H1 (cell line): ENCODE measurements around the gene SPRR1A. TPM values are rescaled to one million over a fixed set of nuclear protein-coding genes. Genes with fewer than 3 reads are reported as not detected.
A peak's percentile ranks its signal among the peaks of the same experiment; 100 is the strongest.

Experiments used
- CTCF ChIA-PET: fragments of 300-600 bp; sonication (Branson Sonifier 250); formaldehyde crosslinking; loops from one replicate; lab custom pipeline; 2021; ENCODE audit not compliant: partially characterized antibody; lab: Charles Lee
- POLR2A ChIA-PET: fragments of 300-600 bp; sonication (Branson Sonifier 250); formaldehyde crosslinking; loops from one replicate; lab custom pipeline; 2021; ENCODE audit warnings: inconsistent platforms; ENCODE audit not compliant: partially characterized antibody; lab: Charles Lee
- DNase-seq, 2 experiments: peaks; one replicate each; pipeline versions ENCODE4 v3.0.0 to v3.0.0-alpha.2; 2010 to 2022; ENCODE audit warnings: low spot score in 2 of 2, low read depth in 1 of 2, mixed read lengths in 1 of 2
- FAIRE-seq: peaks from 2 replicates; lab custom pipeline; 2011; peaks lifted over from hg19 to GRCh38; lab: Jason Lieb, UNC
- H2AFZ ChIP-seq: 2 replicates; pipeline ENCODE4 v1.8.1; 2012; ENCODE audit warnings: low read length, inconsistent platforms
- H2AK5ac ChIP-seq: 2 replicates; pipeline ENCODE4 v1.6.1; 2013; ENCODE audit warnings: low read depth, low read length
- H2BK120ac ChIP-seq: replicated peaks from 2 replicates; pipeline ENCODE3; 2013; ENCODE audit warnings: low read depth, low read length, inconsistent platforms
- H2BK12ac ChIP-seq: 2 replicates; pipeline ENCODE4 v1.6.1; 2013; ENCODE audit warnings: low read depth, low read length
- H2BK15ac ChIP-seq: 2 replicates; pipeline ENCODE4 v1.6.1; 2013; ENCODE audit warnings: low read length
- H2BK20ac ChIP-seq: 2 replicates; pipeline ENCODE4 v1.6.1; 2013; ENCODE audit warnings: low read length
- H2BK5ac ChIP-seq: 2 replicates; pipeline ENCODE4 v1.6.1; 2013; ENCODE audit warnings: low read depth, low read length
- H3K14ac ChIP-seq: 2 replicates; pipeline ENCODE4 v1.6.1; 2013; ENCODE audit warnings: inconsistent platforms; ENCODE audit not compliant: insufficient read length
- H3K18ac ChIP-seq: 2 replicates; pipeline ENCODE4 v1.6.1; 2013; ENCODE audit warnings: low read length; ENCODE audit errors: extremely low read depth
- H3K23ac ChIP-seq: 2 replicates; pipeline ENCODE4 v1.6.1; 2013; ENCODE audit warnings: inconsistent platforms; ENCODE audit not compliant: insufficient read length
- H3K23me2 ChIP-seq: 2 replicates; pipeline ENCODE4 v1.6.1; 2013; ENCODE audit warnings: low read depth, low read length
- H3K27ac ChIP-seq: 2 replicates; pipeline ENCODE4 v1.6.1; 2011; ENCODE audit warnings: low read depth, low read length, inconsistent platforms
- H3K27me3 ChIP-seq, 4 experiments: replicated peaks in 1 of 4; 1 replicate in 1 of 4; 2 replicates in 3 of 4; pipeline versions ENCODE4 v1.6.1 to v1.8.1; 2011 to 2013; ENCODE audit warnings: low read length in 3 of 4, mild to moderate bottlenecking in 3 of 4, inconsistent platforms in 2 of 4, mixed read lengths in 2 of 4, moderate library complexity in 1 of 4; ENCODE audit not compliant: control insufficient read depth in 3 of 4, insufficient read depth in 3 of 4; ENCODE audit errors: extremely low read depth in 1 of 4
- H3K36me3 ChIP-seq, 4 experiments: 2 replicates each; pipeline versions ENCODE4 v1.6.1 to v1.8.1; 2011 to 2013; ENCODE audit warnings: mild to moderate bottlenecking in 4 of 4, low read length in 3 of 4, moderate library complexity in 2 of 4, control low read depth in 1 of 4, inconsistent platforms in 1 of 4; ENCODE audit not compliant: insufficient read depth in 4 of 4, control insufficient read depth in 2 of 4
- H3K4ac ChIP-seq: replicated peaks from 2 replicates; pipeline ENCODE3; 2013; ENCODE audit warnings: low read length, low read depth, mixed read lengths, inconsistent platforms; ENCODE audit not compliant: insufficient read length
- H3K4me1 ChIP-seq, 4 experiments: replicated peaks in 1 of 4; 1 replicate in 1 of 4; 2 replicates in 3 of 4; pipeline versions ENCODE4 v1.6.1 to v1.8.1; 2011 to 2013; ENCODE audit warnings: low read length in 3 of 4, inconsistent platforms in 2 of 4, mixed read lengths in 1 of 4; ENCODE audit not compliant: insufficient read depth in 4 of 4, control insufficient read depth in 3 of 4
- H3K4me2 ChIP-seq, 2 experiments: 2 replicates each; pipeline versions ENCODE4 v1.6.1 to v1.8.1; 2011 to 2013; ENCODE audit warnings: low read depth in 2 of 2, low read length in 2 of 2, control low read depth in 1 of 2, inconsistent platforms in 1 of 2, mild to moderate bottlenecking in 1 of 2; ENCODE audit not compliant: insufficient read depth in 1 of 2
- H3K4me3 ChIP-seq, 4 experiments: fragments of 200-600, 300-600 bp in 1 of 4; sonication (generic), shearing (Covaris generic), sonication (Bioruptor Twin) in 1 of 4; 2 replicates each; pipeline versions ENCODE4 v1.5.1 to v1.8.1; 2011 to 2016; ENCODE audit warnings: low read length in 4 of 4, low read depth in 3 of 4, control low read depth in 2 of 4, inconsistent platforms in 2 of 4, mild to moderate bottlenecking in 2 of 4, mixed read lengths in 1 of 4, moderate library complexity in 1 of 4; ENCODE audit not compliant: insufficient read depth in 2 of 4; ENCODE audit errors: extremely low read depth in 1 of 4
- H3K56ac ChIP-seq: replicated peaks from 2 replicates; pipeline ENCODE3; 2013; ENCODE audit warnings: low read depth, mild to moderate bottlenecking, mixed read lengths, low read length, inconsistent platforms; ENCODE audit not compliant: insufficient read length
- H3K79me1 ChIP-seq: 2 replicates; pipeline ENCODE4 v1.6.1; 2013; ENCODE audit warnings: low read depth, low read length, control low read depth
- H3K79me2 ChIP-seq, 2 experiments: 2 replicates each; pipeline versions ENCODE4 v1.6.1 to v1.8.1; 2012 to 2013; ENCODE audit warnings: low read length in 2 of 2, mild to moderate bottlenecking in 2 of 2, inconsistent platforms in 1 of 2; ENCODE audit not compliant: insufficient read depth in 2 of 2, control insufficient read depth in 1 of 2
- H3K9ac ChIP-seq, 4 experiments: replicated peaks in 1 of 4; 1 replicate in 1 of 4; 2 replicates in 3 of 4; pipeline versions ENCODE4 v1.6.1 to v1.8.1; 2011 to 2013; ENCODE audit warnings: low read depth in 3 of 4, low read length in 3 of 4, control low read depth in 2 of 4, mild to moderate bottlenecking in 2 of 4, moderate library complexity in 2 of 4, inconsistent platforms in 1 of 4; ENCODE audit errors: extremely low read depth in 1 of 4
- H3K9me3 ChIP-seq, 2 experiments: 2 replicates each; pipeline versions ENCODE4 v1.6.1 to v1.8.1; 2012 to 2013; ENCODE audit warnings: mild to moderate bottlenecking in 2 of 2, moderate library complexity in 2 of 2, control low read depth in 1 of 2, inconsistent platforms in 1 of 2, low read depth in 1 of 2, low read length in 1 of 2, mixed read lengths in 1 of 2; ENCODE audit not compliant: insufficient read depth in 2 of 2
- H4K20me1 ChIP-seq, 2 experiments: replicated peaks in 1 of 2; 2 replicates each; pipeline versions ENCODE3 to v1.8.1; 2011 to 2013; ENCODE audit warnings: inconsistent platforms in 2 of 2, low read length in 2 of 2, mild to moderate bottlenecking in 1 of 2; ENCODE audit not compliant: insufficient read depth in 2 of 2, control insufficient read depth in 1 of 2
- H4K5ac ChIP-seq: 2 replicates; pipeline ENCODE4 v1.6.1; 2013; ENCODE audit warnings: low read length, low read depth, mixed read lengths, inconsistent platforms; ENCODE audit not compliant: insufficient read length
- H4K8ac ChIP-seq: 2 replicates; pipeline ENCODE4 v1.8.0; 2013; ENCODE audit warnings: mild to moderate bottlenecking, moderate library complexity, low read length, inconsistent platforms; ENCODE audit not compliant: insufficient read depth; ENCODE audit errors: extremely low read depth
- H4K91ac ChIP-seq: replicated peaks from 2 replicates; pipeline ENCODE3; 2013; ENCODE audit warnings: low read length, mixed read lengths, inconsistent platforms; ENCODE audit not compliant: insufficient read length
- EP300 ChIP-seq, 2 experiments: IDR thresholded peaks; 1 replicate in 1 of 2; 2 replicates in 1 of 2; pipeline ENCODE4 v1.6.1; 2011 to 2012; ENCODE audit warnings: low read depth in 2 of 2, low read length in 2 of 2, mild to moderate bottlenecking in 2 of 2, borderline replicate concordance in 1 of 2, inconsistent platforms in 1 of 2, moderate library complexity in 1 of 2
- JUN ChIP-seq: IDR thresholded peaks from 2 replicates; pipeline ENCODE4 v1.6.1; 2011; ENCODE audit warnings: low read depth, mild to moderate bottlenecking, improper control_type of control experiment, low read length
- KDM4A ChIP-seq: IDR thresholded peaks from one replicate; pipeline ENCODE4 v1.7.1; 2012; ENCODE audit warnings: low read depth, mild to moderate bottlenecking, moderate library complexity, low read length, inconsistent platforms; ENCODE audit not compliant: severe bottlenecking
- NANOG ChIP-seq: IDR thresholded peaks from 2 replicates; pipeline ENCODE4 v1.6.1; 2011; ENCODE audit warnings: low read length, low read depth, mild to moderate bottlenecking, inconsistent platforms; ENCODE audit not compliant: insufficient read depth, poor library complexity, severe bottlenecking
- POLR2AphosphoS5 ChIP-seq: IDR thresholded peaks from 2 replicates; pipeline ENCODE4 v1.6.1; 2011; ENCODE audit warnings: low read depth, low read length
- SAP30 ChIP-seq: fragments of 300-600 bp; sonication (generic); IDR thresholded peaks from 2 replicates; pipeline ENCODE4 v1.7.1; 2012; ENCODE audit warnings: low read length, moderate library complexity, mild to moderate bottlenecking, inconsistent platforms; ENCODE audit not compliant: insufficient read depth, insufficient replicate concordance
- SP2 ChIP-seq: IDR thresholded peaks from 2 replicates; pipeline ENCODE4 v1.6.1; 2012; ENCODE audit warnings: mild to moderate bottlenecking, low read length, inconsistent platforms
- SUZ12 ChIP-seq: fragments of 200-600 bp; sonication (generic); IDR thresholded peaks from 2 replicates; pipeline ENCODE4 v1.6.1; 2012; ENCODE audit warnings: mild to moderate bottlenecking, inconsistent platforms, low read length, moderate library complexity, mixed read lengths
- TAF7 ChIP-seq: optimal IDR thresholded peaks from 2 replicates; pipeline ENCODE3; 2011; ENCODE audit warnings: low read depth, mild to moderate bottlenecking, inconsistent platforms, low read length, moderate library complexity, borderline replicate concordance
- WGBS, 2 experiments: shearing (Covaris generic) in 1 of 2; methylation state at CpG; one replicate each; pipeline versions ENCODE4 v1.1.6 to v1.1.7; 2013 to 2015; ENCODE audit warnings: low lambda C conversion rate in 2 of 2, mixed read lengths in 2 of 2, inconsistent platforms in 1 of 2, low coverage in 1 of 2, missing lambda C conversion rate in 1 of 2; ENCODE audit not compliant: insufficient replicate concordance in 2 of 2, insufficient coverage in 1 of 2, insufficient read length in 1 of 2; ENCODE audit errors: extremely low coverage in 1 of 2, missing lambda C conversion rate in 1 of 2; 5-methylcytosine and 5-hydroxymethylcytosine counted together
- polyA plus RNA-seq, 7 experiments: library from polyadenylated mRNA; depleted of rRNA in 3 of 7; stranded (reverse) in 5 of 7; unstranded in 2 of 7; fragments of >200 nt in 5 of 7; fragments of 200-250 nt in 2 of 7; gene quantifications; 1 replicate in 5 of 7; 2 replicates in 1 of 7; 4 replicates in 1 of 7; pipeline versions ENCODE4 v1.2.1 to v1.2.3, GENCODE V29; 2011 to 2013; ENCODE audit warnings: missing spikeins in 2 of 7, mixed read lengths in 2 of 7
- total RNA-seq: library from RNA; stranded (reverse); fragmentation: NEBNext Ultra II Directional; extraction: Animal tissue kit (Norgen Biotek cat#: 25700); gene quantifications from 2 replicates; pipeline ENCODE4 v1.2.1, GENCODE V29; 2021
- TF ChIP-seq, protein P1 (sequence below), 3 experiments: IDR thresholded peaks; 1 replicate in 2 of 3; 2 replicates in 1 of 3; pipeline versions ENCODE4 v1.5.1 to v1.6.1; 2011; ENCODE audit warnings: low read length in 3 of 3, mild to moderate bottlenecking in 3 of 3, inconsistent platforms in 2 of 3, low read depth in 1 of 3, moderate library complexity in 1 of 3; ENCODE audit not compliant: insufficient read depth in 1 of 3; ENCODE audit errors: control extremely low read depth in 1 of 3

SPRR1A gene
- total and polyA plus RNA-seq, 2 of the 8 experiments (the other 6 are each of a cell fraction or from before 2014, with no cell fraction given) = not detected

GRCh38 chr1:152993186-152993585 lies 9.3 kb downstream of the SPRR1A start:
- DNase-seq (no peak), FAIRE-seq (no peak)
- H3K4me2 ChIP-seq = no peak overlapping the region
- ChIA-PET POLR2A (no interaction called here), CTCF (interaction anchor here (1.0 kb wide), 1 partner anchor 200 kb away, joined by 3 read pairs; no protein-coding TSS in a partner anchor)
- H4K20me1 ChIP-seq = peaks cover 0 to 2% of the 10 kb centered on the region in 2 experiments
- no peak overlapping the region for H3K18ac ChIP-seq
- H3K56ac ChIP-seq = no peak overlapping the region
- no peak overlapping the region for H3K14ac ChIP-seq
- no peak overlapping the region for H3K9ac ChIP-seq
- no peak overlapping the region for H2BK15ac ChIP-seq
- no peak overlapping the region for H2BK20ac ChIP-seq
- H3K4me1 ChIP-seq = peaks cover 0 to 4% (median 2%) of the 10 kb centered on the region in 4 experiments; a peak in 1 of 7 replicates
- 0 out of 2 replicates have a peak overlapping the region, but pooled peaks have one; percentile 23 for H2AFZ ChIP-seq
- no peaks in the 10 kb centered on the region for H3K36me3 ChIP-seq
- H3K79me2 ChIP-seq = no peaks in the 10 kb centered on the region
- H3K27me3 ChIP-seq = no peaks in the 10 kb centered on the region
- H4K8ac ChIP-seq = no peak overlapping the region; the same call in 1 of the 2 replicates
- no peak overlapping the region for H4K91ac ChIP-seq
- H3K27ac ChIP-seq = no peak overlapping the region
- no peak overlapping the region for H3K23ac ChIP-seq
- no peak overlapping the region for H2BK5ac ChIP-seq
- no peaks in the 10 kb centered on the region for H3K23me2 ChIP-seq
- no peak overlapping the region for H2AK5ac ChIP-seq
- no peak overlapping the region for H4K5ac ChIP-seq
- WGBS, 2 experiments = 89% methylated on average over 6 of the region's 6 CpGs; no CpG with 5 or more reads in 1 of the 2 experiments
- H3K79me1 ChIP-seq = no peaks in the 10 kb centered on the region
- no peak overlapping the region for H2BK12ac ChIP-seq
- H3K4ac ChIP-seq = no peak overlapping the region
- no peak overlapping the region for H2BK120ac ChIP-seq
- H3K4me3 ChIP-seq = no peak overlapping the region
- TF ChIP-seq NANOG (no peak), TAF7 (no peak), KDM4A (no peak), POLR2AphosphoS5 (no peak), SUZ12 (no peak), JUN (no peak), SP2 (no peak), SAP30 (no peak), EP300 (IDR thresholded peaks at IDR 0.05; ENCODE audit: borderline replicate concordance in 1 of 2, low read depth in 2 of 2, low read length in 2 of 2) (no peak)
- TF ChIP-seq, protein P1, sequence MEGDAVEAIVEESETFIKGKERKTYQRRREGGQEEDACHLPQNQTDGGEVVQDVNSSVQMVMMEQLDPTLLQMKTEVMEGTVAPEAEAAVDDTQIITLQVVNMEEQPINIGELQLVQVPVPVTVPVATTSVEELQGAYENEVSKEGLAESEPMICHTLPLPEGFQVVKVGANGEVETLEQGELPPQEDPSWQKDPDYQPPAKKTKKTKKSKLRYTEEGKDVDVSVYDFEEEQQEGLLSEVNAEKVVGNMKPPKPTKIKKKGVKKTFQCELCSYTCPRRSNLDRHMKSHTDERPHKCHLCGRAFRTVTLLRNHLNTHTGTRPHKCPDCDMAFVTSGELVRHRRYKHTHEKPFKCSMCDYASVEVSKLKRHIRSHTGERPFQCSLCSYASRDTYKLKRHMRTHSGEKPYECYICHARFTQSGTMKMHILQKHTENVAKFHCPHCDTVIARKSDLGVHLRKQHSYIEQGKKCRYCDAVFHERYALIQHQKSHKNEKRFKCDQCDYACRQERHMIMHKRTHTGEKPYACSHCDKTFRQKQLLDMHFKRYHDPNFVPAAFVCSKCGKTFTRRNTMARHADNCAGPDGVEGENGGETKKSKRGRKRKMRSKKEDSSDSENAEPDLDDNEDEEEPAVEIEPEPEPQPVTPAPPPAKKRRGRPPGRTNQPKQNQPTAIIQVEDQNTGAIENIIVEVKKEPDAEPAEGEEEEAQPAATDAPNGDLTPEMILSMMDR (IDR thresholded peaks at IDR 0.05; ENCODE audit: control extremely low read depth in 1 of 3, insufficient read depth in 1 of 3, low read depth in 1 of 3, low read length in 3 of 3) = no peak
- 0 out of 4 replicates have a peak, but pooled peaks cover 0 to 7% of the 10 kb centered on the region in 2 experiments for H3K9me3 ChIP-seq
